ENCODE results near the gene SHROOM3.

DNA sequence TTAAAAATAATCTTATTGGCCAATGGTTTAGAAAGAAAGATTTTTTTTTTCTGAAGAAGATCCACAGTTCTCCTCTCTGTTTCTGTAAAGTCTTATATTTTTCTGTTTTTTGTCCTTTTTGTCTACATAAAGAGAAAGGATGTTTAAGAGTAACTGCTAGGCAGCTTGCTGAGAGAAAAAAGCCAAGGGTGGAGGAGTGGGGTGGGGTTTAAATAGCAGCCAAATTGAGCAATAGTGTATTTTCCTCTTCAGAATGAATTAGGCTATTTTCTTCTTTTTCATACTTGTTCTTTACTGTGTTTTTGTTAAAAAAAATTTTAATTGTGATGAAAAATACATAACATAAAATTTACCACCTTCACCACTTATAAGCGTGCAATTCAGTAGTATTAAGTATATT, 238.3 kb downstream of the SHROOM3 start:
- TF ChIP-seq GTF2F1 (IDR thresholded peaks at IDR 0.05; ENCODE audit: low read length) = no peak
- TF ChIP-seq, protein P1, sequence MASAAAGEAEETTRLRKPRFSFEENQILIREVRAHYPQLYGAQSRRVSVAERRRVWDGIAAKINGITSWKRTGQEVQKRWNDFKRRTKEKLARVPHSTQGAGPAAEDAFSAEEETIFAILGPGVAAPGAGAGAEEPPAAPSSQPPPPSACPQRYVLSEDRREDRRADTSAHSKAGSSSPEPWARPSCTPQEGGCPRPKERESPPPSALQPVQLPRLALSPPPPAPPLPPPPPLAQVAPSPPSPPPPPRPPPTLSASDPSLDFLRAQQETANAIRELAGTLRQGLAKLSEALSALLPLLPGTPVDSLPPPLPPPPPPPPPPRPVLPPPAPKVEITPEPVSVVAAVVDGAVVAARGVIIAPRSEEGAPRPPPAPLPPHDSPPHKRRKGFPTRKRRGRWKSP (CRISPR knock-in tag; IDR thresholded peaks at IDR 0.05) = no peak
- TF ChIP-seq CBX5 (CRISPR knock-in tag; IDR thresholded peaks at IDR 0.05; ENCODE audit: borderline replicate concordance) = no peak
- no peak for TF ChIP-seq ZBTB1 (CRISPR knock-in tag; IDR thresholded peaks at IDR 0.05; ENCODE audit: borderline replicate concordance)
- no peak for TF ChIP-seq ARNT (IDR thresholded peaks at IDR 0.05)
- no peak for TF ChIP-seq SRSF1 (optimal IDR thresholded peaks at IDR 0.05; ENCODE audit: low read depth, low read length)
- no peak for TF ChIP-seq GABPB1 (CRISPR knock-in tag; IDR thresholded peaks at IDR 0.05)
- TF ChIP-seq ZNF260 (CRISPR knock-in tag; IDR thresholded peaks at IDR 0.05; ENCODE audit: borderline replicate concordance, low read depth) = no peak
- no peak for TF ChIP-seq POLR2A (IDR thresholded peaks at IDR 0.05; ENCODE audit: insufficient read depth in 1 of 2, low read depth in 2 of 2, low read length in 2 of 2)
- no peak for TF ChIP-seq EHMT2 (IDR thresholded peaks at IDR 0.05; ENCODE audit: borderline replicate concordance, low read depth, low read length)
- no peak for TF ChIP-seq TP53 (CRISPR knock-in tag; conservative IDR thresholded peaks at IDR 0.05)
- TF ChIP-seq, protein P2, sequence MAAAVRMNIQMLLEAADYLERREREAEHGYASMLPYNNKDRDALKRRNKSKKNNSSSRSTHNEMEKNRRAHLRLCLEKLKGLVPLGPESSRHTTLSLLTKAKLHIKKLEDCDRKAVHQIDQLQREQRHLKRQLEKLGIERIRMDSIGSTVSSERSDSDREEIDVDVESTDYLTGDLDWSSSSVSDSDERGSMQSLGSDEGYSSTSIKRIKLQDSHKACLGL (CRISPR knock-in tag; IDR thresholded peaks at IDR 0.05) = no peak

All from HepG2 (cell line).